Keratinocyte (primary cell): ENCODE measurements around the gene FAF2. TPM values are rescaled to one million over a fixed set of nuclear protein-coding genes. Genes with fewer than 3 reads are reported as not detected.

Source experiments
- DNase-seq: peaks from one replicate; pipeline ENCODE4 v3.0.0-alpha.2; 2011; ENCODE audit warnings: low read depth, missing footprints, low spot score
- FAIRE-seq: peaks from 2 replicates; lab custom pipeline; 2011; peaks lifted over from hg19 to GRCh38; lab: Jason Lieb, UNC
- H2AFZ ChIP-seq: 2 replicates; pipeline ENCODE4 v1.6.0; 2012; ENCODE audit warnings: low read length, control low read depth, inconsistent platforms; ENCODE audit not compliant: control insufficient read depth
- H3K27ac ChIP-seq: 2 replicates; pipeline ENCODE4 v1.5.1; 2011; ENCODE audit warnings: low read length; ENCODE audit not compliant: control insufficient read depth, insufficient read depth
- H3K27me3 ChIP-seq: 3 replicates; pipeline ENCODE4 v1.6.0; 2011; ENCODE audit warnings: low read length; ENCODE audit not compliant: control insufficient read depth, insufficient read depth; ENCODE audit errors: extremely low read depth
- H3K36me3 ChIP-seq, 2 experiments: 2 replicates in 1 of 2; 3 replicates in 1 of 2; pipeline ENCODE4 v1.5.1; 2011; ENCODE audit warnings: low read length in 2 of 2, mild to moderate bottlenecking in 1 of 2; ENCODE audit not compliant: control insufficient read depth in 2 of 2, insufficient read depth in 2 of 2; ENCODE audit errors: extremely low read depth in 1 of 2
- H3K4me1 ChIP-seq: 3 replicates; pipeline ENCODE4 v1.5.1; 2011; ENCODE audit warnings: low read length; ENCODE audit not compliant: control insufficient read depth, insufficient read depth; ENCODE audit errors: extremely low read depth
- H3K4me2 ChIP-seq: 3 replicates; pipeline ENCODE4 v1.6.0; 2011; ENCODE audit warnings: low read depth, low read length; ENCODE audit not compliant: control insufficient read depth, insufficient read depth; ENCODE audit errors: extremely low read depth
- H3K4me3 ChIP-seq, 3 experiments: fragments of 200-600 bp in 1 of 3; sonication (generic) in 1 of 3; 2 replicates in 2 of 3; 3 replicates in 1 of 3; pipeline ENCODE4 v1.5.1; 2011 to 2016; ENCODE audit warnings: low read length in 3 of 3, mild to moderate bottlenecking in 3 of 3, control low read depth in 2 of 3, inconsistent platforms in 1 of 3, low read depth in 1 of 3, mixed read lengths in 1 of 3, mixed run types in 1 of 3, moderate library complexity in 1 of 3; ENCODE audit not compliant: control insufficient read depth in 2 of 3, insufficient read depth in 2 of 3; ENCODE audit errors: extremely low read depth in 1 of 3
- H3K79me2 ChIP-seq: 2 replicates; pipeline ENCODE4 v1.6.0; 2012; ENCODE audit warnings: low read length; ENCODE audit not compliant: control insufficient read depth, insufficient read depth
- H3K9ac ChIP-seq: 3 replicates; pipeline ENCODE4 v1.6.0; 2011; ENCODE audit warnings: low read length; ENCODE audit not compliant: control insufficient read depth, insufficient read depth; ENCODE audit errors: extremely low read depth
- H3K9me1 ChIP-seq: 3 replicates; pipeline ENCODE4 v1.6.0; 2011; ENCODE audit warnings: low read length; ENCODE audit not compliant: control insufficient read depth, insufficient read depth; ENCODE audit errors: extremely low read depth
- H3K9me3 ChIP-seq: 2 replicates; pipeline ENCODE4 v1.5.1; 2012; ENCODE audit warnings: low read depth, low read length; ENCODE audit not compliant: control insufficient read depth
- H4K20me1 ChIP-seq: 3 replicates; pipeline ENCODE4 v1.6.0; 2011; ENCODE audit warnings: low read length; ENCODE audit not compliant: control insufficient read depth, insufficient read depth; ENCODE audit errors: extremely low read depth
- EZH2 ChIP-seq: IDR thresholded peaks from one replicate; pipeline ENCODE4 v1.6.1; 2012; ENCODE audit warnings: inconsistent platforms, mild to moderate bottlenecking, low read length, moderate library complexity
- dilution Hi-C: fragments of 300-500 bp; cut with MboI; formaldehyde crosslinking; loops from one replicate; pipeline ENCODE4 v1.7.0; 2020; ENCODE audit warnings: low sequenced_read_pairs; ENCODE audit not compliant: extremely low pct_ligation_motif_present
- polyA plus RNA-seq, 5 experiments: library from polyadenylated mRNA; depleted of rRNA in 3 of 5; stranded (reverse) in 3 of 5; stranded (forward) in 1 of 5; unstranded in 1 of 5; fragments of >200 nt; gene quantifications; 1 replicate in 1 of 5; 2 replicates in 3 of 5; 3 replicates in 1 of 5; pipeline versions ENCODE4 v1.2.1 to v1.2.3, GENCODE V29; 2011 to 2012; ENCODE audit warnings: missing spikeins in 2 of 5, low read depth in 1 of 5, low replicate concordance in 1 of 5
- TF ChIP-seq, protein P1 (sequence below), 3 experiments: IDR thresholded peaks in 1 of 3; conservative IDR thresholded peaks in 1 of 3; optimal IDR thresholded peaks in 1 of 3; 2 replicates in 2 of 3; 3 replicates in 1 of 3; pipeline versions ENCODE3 to v1.5.1; 2011; ENCODE audit warnings: low read length in 3 of 3, mild to moderate bottlenecking in 3 of 3, moderate library complexity in 2 of 3, control low read depth in 1 of 3, inconsistent platforms in 1 of 3; ENCODE audit not compliant: insufficient read depth in 2 of 3; ENCODE audit errors: extremely low read depth in 1 of 3

Gene FAF2
- polyA plus RNA-seq, 1 donor (not counting 4 experiments of a cell fraction or from before 2014, with no cell fraction given) = 52.9 TPM

DNA sequence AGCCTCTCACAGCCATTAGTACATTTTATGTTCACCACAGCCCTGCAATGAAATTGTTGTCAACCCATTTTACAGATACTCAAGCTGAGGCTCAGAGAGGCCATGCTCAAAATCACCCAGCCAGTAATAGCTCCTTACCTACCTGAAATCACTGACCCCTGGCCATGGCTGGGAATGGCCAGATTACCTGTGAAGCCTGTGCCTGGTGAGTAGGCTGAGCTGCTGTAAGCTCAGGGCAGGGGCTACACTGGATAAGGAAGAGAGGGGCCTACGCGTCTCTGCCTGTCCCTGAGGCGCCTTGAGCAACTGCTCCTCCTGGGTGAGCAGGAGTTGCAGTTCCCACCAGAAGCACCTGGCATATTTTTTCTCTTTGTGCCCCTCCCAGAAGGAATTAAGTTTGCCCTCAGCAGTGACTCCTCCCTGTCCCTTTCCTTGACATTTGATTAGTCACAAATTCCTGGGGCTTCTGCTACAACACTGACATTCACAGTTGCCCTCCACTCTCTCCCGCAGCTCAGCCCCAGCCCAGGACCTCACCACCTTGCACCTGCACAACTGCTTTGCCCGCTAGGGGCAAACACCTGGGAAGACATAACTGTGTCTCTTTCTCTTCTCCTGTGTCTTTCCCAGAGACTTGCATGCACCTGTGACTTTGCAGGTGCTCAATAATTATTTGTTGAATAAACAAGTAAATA is 37.6 kb upstream of the FAF2 start:
- peaks cover 75% of the 10 kb centered on the region for H3K79me2 ChIP-seq
- peaks cover 11% of the 10 kb centered on the region for H4K20me1 ChIP-seq
- TF ChIP-seq EZH2 = no peak
- TF ChIP-seq, protein P1, sequence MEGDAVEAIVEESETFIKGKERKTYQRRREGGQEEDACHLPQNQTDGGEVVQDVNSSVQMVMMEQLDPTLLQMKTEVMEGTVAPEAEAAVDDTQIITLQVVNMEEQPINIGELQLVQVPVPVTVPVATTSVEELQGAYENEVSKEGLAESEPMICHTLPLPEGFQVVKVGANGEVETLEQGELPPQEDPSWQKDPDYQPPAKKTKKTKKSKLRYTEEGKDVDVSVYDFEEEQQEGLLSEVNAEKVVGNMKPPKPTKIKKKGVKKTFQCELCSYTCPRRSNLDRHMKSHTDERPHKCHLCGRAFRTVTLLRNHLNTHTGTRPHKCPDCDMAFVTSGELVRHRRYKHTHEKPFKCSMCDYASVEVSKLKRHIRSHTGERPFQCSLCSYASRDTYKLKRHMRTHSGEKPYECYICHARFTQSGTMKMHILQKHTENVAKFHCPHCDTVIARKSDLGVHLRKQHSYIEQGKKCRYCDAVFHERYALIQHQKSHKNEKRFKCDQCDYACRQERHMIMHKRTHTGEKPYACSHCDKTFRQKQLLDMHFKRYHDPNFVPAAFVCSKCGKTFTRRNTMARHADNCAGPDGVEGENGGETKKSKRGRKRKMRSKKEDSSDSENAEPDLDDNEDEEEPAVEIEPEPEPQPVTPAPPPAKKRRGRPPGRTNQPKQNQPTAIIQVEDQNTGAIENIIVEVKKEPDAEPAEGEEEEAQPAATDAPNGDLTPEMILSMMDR (optimal IDR thresholded peaks at IDR 0.05 in 1 of 3, IDR thresholded peaks at IDR 0.05 in 1 of 3, conservative IDR thresholded peaks at IDR 0.05 in 1 of 3; ENCODE audit: extremely low read depth in 1 of 3, insufficient read depth in 2 of 3, low read length in 3 of 3) = peak; percentile 53 to 68 (median 67)
- peak overlapping the region; percentile 60 for H3K27ac ChIP-seq
- dilution Hi-C loops = no loop called here
- H3K27me3 ChIP-seq = no peaks in the 10 kb centered on the region
- H2AFZ ChIP-seq = no peak overlapping the region
- H3K9me1 ChIP-seq = no peaks in the 10 kb centered on the region
- H3K9ac ChIP-seq = no peak overlapping the region
- no peaks in the 10 kb centered on the region for H3K9me3 ChIP-seq
- peaks cover 47% of the 10 kb centered on the region for H3K4me1 ChIP-seq
- peaks cover 23 to 33% of the 10 kb centered on the region in 2 experiments for H3K36me3 ChIP-seq
- H3K4me2 ChIP-seq = peak overlapping the region; percentile 76
- DNase-seq (peak; percentile 89), FAIRE-seq (peak; percentile 86)
- no peak overlapping the region for H3K4me3 ChIP-seq

DNA sequence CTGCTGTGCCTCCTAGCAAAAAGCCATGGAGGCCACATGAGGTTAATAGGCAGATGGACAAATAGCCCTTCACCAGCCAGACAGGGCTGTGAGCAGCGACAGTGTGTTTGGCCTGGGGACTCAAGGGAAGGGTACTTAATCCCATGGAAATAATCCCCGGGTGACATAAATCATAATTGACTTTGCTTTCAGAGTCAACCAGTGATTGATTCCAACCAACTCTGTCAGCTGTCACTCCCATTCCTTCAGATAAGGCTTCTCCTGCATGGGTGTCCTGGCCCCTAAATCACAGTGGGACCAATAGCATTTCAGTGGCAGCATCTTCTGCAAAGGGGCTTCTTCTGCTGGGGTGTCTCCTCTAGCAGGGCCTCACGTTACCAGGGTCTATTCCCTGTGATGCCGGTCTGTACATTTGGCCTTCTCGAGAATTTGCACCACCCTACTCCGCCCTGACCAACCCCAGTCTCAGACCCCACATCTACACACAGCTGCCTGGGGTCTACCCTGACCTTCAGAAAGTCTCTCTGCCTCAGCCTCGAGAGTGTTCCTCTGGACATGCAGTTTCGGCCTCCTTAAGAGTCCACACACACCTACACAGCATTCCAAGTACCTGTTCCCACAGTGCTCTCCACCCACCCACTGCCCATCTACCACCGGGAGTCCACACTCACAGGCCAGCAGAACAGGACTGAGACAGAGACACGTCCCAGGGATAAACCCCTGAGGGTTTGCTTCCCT is 35.5 kb upstream of the FAF2 start:
- Histone ChIP-seq H3K9me3 (no peaks in the 10 kb centered on the region), H3K4me1 (peaks cover 57% of the 10 kb centered on the region), H2AFZ (no peak overlapping the region), H3K9ac (peak overlapping the region; percentile 91), H3K4me3 (peak overlapping the region; percentile 86 to 95 (median 91)), H3K9me1 (no peaks in the 10 kb centered on the region), H3K27me3 (no peaks in the 10 kb centered on the region), H4K20me1 (peaks cover 11% of the 10 kb centered on the region), H3K36me3 (peaks cover 12 to 22% of the 10 kb centered on the region in 2 experiments), H3K4me2 (peak overlapping the region; percentile 77), H3K27ac (peak overlapping the region; percentile 86), H3K79me2 (peaks cover 64% of the 10 kb centered on the region)
- FAIRE-seq (no peak), DNase-seq (no peak)
- no peak for TF ChIP-seq EZH2
- TF ChIP-seq, protein P1 (optimal IDR thresholded peaks at IDR 0.05 in 1 of 3, IDR thresholded peaks at IDR 0.05 in 1 of 3, conservative IDR thresholded peaks at IDR 0.05 in 1 of 3; ENCODE audit: extremely low read depth in 1 of 3, insufficient read depth in 2 of 3, low read length in 3 of 3) = no peak
- dilution Hi-C loops = no loop called here
